HG03442 (cell line): ENCODE data around the gene PNLIPRP2.

ENCODE experiments used
- ATAC-seq: cut with Tn5 transposase; IDR thresholded peaks from one replicate; pipeline ENCODE4 v1.9.1; 2021; ENCODE audit warnings: mild to moderate bottlenecking, moderate library complexity; ENCODE audit not compliant: unreplicated experiment

Gene PNLIPRP2

DNA sequence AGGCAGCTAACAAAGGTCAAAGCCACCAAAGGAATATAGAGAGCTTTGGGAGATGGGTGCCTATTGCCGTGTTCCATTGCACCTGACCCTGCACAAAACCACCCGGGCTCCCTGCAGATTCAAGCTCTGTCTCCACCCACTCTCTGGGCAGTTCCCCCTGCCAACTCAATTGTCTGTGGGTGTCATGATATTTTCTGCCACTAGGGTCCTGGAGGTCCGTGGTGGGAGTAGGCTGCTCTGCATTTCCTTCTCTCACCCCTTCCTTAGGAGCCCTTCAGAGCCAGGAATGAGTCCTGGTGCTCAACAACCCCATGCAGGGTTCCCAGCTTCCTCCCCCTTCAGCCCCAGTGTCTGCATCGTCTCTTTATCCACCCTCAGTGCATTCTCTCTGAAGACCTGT, 34.1 kb downstream of the PNLIPRP2 start:
- peak; percentile 50 for ATAC-seq

DNA sequence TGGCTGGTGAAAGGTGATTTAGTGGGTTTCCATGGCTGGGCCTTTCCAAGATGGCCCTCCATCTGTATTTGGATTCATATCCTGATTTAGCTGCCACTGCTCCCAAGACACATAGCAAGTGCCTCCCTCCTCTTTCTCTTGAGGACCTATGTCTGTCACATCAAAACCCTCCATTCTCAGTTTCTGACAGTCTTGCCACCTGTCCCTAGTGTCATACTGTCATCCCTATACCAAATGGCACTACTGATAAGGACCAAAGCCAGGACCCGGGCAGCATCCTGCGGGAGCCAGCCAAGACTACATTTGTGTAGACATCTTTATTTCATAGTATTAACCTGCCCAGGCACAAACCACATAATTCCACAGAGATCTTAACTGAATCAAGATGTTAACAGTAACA, 34.8 kb downstream of the PNLIPRP2 start:
- no peak for ATAC-seq

- ATAC-seq = no peak
These were observed 35.3 kb downstream of the PNLIPRP2 start for GRCh38 chr10:116656044-116656443.

DNA sequence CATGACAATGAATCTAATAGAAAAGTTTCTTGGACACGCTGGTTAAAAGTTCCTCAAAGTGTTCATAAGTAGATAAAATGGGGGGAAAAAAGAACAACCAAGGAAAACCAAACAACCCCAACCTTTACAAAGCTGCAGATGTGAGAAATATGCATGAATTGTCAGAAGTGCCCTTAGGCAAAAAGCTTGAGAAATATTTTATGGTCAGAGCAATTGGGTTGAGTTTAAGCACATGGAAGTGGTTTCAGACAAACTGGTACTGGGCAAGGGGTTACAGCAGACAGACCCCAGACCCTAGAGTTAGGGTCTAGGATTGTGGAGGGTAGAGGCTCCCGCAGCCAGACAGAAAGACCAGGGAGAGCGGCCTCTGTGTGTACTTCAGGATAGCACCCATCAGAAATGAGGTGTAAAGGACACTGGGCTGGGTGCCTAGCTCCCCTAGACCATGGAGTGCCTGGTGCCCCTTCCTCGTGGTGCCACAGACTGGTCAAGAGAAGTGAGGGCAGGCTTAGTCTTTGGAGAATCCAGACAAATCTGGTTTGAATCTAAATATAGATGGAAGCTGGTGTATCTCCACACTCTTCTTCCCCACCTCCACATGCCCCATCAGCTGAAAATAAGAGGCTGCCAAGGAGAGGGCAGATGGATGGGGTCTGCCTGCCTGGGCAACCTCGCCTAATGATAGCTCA, 37.3 kb downstream of the PNLIPRP2 start:
- no peak for ATAC-seq

- no peak for ATAC-seq
These were observed 38.4 kb downstream of the PNLIPRP2 start for GRCh38 chr10:116659049-116659670.

GRCh38 chr10:116660860-116661259, 40.1 kb downstream of the PNLIPRP2 start:
- no peak for ATAC-seq

DNA sequence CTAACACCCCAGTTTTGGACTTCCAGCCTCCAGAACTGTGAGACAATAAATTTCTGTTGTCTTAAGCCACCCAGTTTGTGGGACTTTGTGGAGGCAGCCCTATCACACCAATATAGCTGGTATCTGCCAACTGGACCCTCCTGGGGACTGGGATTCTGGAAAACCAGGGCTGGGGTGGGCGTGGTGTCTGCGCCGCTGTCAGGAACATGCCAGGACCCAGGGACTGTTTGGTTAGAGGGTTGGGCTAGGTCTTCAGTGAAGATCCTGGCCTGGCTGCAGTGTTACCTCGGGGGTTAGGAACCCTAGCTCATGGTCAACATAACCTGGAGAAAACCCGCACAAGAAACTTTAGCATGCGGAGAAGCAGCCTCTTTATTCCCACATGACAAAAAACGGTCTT, 42.6 kb downstream of the PNLIPRP2 start:
- no peak for ATAC-seq

- no peak for ATAC-seq
These were observed 43.9 kb downstream of the PNLIPRP2 start for GRCh38 chr10:116664631-116665030.

GRCh38 chr10:116665541-116666125, 44.9 kb downstream of the PNLIPRP2 start:
- no peak for ATAC-seq

DNA sequence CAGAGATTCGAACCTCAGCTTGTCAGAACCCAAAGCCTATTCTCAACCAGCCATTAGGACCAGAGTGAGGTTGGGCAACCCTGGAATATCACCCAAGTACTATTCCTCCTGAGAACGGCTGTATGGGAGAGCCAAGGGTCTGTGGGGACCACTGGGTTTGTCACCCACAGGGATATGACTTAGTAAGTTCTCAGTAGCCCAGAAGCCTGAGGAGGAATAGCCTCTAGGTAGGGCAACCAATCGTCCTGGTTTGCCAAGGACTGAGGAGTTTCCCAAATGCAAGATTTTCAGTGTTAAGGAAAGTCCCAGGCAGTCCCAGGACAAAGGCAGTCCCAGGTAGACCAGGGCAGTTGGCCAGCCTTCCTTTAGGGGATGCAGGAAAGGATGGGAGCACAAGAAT, 46.7 kb downstream of the PNLIPRP2 start:
- ATAC-seq = no peak

- ATAC-seq = no peak
These were observed 47.3 kb downstream of the PNLIPRP2 start for GRCh38 chr10:116668018-116668417.

DNA sequence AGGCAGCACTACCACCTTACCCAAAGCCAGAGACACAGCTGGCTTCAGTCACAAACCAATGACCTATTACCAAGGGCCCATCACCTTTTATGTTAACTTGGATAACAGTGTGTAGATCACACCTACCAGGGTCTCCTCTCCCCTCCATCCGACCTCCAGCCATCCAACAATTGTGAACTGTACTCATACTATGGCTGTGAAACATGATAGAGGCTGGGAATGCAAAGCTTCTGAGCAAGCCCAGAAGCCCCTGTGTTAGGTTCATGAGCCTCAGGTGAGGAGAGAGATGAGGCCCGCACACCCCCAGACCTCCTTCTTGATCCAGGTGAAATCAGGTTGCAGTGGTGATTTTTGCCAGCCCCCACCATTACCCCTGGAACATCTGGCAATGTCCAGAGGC, 47.7 kb downstream of the PNLIPRP2 start:
- no peak for ATAC-seq

GRCh38 chr10:116669080-116669479, 48.3 kb downstream of the PNLIPRP2 start:
- no peak for ATAC-seq

DNA sequence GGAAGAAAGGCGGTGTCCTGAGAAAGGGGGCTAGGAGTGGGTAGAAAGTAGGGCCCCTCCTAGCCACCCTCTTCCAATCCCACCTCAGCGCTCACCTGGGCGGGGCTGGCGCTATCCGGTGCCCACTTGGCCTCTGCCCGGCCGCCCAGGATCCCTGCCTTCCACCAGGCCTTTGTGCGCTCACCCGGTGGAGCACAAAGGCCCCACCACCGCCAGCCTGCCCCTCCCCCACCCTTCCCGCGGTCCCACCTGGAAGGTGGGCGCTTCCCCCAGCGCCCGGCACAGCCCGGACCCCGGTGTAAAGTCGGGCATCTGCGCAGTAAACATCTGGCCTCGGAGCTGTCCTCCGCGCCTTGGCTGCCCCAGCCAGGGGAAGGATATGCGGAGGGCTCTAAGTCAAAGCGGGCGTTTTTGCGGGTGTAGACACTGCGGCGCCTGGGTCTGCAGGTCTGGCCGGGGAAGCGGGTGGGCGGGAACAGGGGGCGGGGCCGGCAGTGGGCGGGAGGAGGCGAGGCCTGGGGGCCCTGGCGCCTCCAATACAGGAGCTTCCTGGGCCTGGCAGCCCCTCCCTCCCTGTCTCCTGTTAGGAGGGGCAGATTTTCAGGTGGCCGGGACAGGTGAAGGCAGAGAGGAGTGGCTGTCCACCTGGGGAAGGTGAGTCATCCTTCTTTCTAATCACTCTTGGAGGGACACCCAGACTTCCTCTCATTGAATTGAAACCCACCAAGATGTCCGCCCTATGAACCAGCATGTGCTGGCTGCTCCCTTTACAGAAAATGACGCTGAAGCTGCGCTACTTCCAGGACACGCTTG, 49.3 kb downstream of the PNLIPRP2 start:
- ATAC-seq = no peak

GRCh38 chr10:116670706-116671105, 50.0 kb downstream of the PNLIPRP2 start:
- no peak for ATAC-seq

DNA sequence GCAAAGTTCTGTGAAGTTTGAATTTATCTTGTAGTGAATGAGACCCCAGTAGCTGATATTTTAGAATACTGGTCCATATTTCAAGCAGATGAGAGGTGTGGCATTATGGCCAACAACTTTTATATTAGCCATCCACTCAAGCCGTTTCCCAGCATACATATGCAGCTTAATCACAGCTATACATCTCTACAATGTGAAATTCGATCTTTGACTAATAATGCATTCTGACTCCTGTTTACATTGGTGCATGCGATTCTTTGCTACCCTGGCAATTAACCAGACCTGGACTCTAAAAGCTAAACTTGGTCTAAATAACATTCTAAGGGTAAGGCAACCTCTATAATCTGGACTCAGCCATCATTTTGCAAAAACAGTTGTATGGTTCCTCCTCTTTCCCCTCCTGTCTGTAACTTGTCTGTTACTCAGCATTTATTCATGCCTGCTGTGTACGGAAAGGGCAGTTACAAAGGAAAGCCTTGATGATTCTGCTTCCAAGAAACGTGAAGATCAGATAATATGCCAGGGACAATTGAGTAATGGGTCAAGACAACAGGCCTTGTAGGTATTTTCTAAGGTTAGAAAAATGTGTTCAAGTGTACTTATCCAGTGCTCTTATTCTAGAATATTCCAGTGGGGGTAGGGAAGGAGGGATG, 50.6 kb downstream of the PNLIPRP2 start:
- no peak for ATAC-seq

- no peak for ATAC-seq
These were observed 52.1 kb downstream of the PNLIPRP2 start for GRCh38 chr10:116672891-116673290.

DNA sequence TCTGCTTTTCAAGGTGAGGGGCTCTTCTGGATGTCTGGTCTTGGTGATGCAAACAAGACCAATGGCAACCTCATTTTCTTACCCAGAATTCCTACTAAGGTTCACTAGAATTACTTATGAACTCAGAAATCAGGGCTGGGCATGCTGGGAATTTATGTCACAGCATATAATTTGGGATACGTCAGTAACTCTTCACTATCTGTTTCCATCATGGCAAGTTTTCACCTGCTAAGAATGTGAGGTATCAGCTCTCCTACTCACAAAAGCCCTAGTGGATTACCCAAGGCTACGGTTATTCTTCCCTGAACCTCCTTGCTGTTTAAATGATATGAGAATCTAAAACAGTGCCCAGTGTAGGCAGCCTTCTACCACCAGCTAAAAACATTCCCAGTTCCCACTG, 53.1 kb downstream of the PNLIPRP2 start:
- ATAC-seq = no peak

DNA sequence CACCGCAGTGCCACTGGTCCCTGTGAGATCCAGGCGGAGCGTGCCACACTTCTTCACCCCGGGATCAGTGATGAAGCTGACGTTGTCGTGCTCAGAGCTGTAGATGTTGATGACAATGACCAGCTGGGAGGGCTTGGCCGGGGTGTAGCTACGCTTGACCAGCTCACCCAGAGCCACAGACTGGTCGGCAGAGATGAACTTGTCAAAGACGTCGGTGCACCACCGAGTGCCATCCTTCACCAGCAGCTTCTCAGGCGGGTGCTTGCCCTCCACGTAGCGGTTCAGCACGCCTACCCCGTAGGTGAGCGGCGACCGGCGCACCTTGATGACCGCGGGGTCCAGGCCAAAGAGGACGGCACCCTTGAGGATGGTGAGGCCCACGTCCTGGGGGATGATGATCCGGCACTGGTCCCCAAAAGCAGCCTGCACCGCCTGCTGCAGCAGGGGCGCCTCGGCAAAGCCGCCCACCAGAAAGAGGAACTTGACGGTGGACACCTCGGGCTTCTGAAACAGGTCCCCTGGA, 54.2 kb downstream of the PNLIPRP2 start:
- no peak for ATAC-seq

GRCh38 chr10:116676118-116676517, 55.4 kb downstream of the PNLIPRP2 start:
- no peak for ATAC-seq

DNA sequence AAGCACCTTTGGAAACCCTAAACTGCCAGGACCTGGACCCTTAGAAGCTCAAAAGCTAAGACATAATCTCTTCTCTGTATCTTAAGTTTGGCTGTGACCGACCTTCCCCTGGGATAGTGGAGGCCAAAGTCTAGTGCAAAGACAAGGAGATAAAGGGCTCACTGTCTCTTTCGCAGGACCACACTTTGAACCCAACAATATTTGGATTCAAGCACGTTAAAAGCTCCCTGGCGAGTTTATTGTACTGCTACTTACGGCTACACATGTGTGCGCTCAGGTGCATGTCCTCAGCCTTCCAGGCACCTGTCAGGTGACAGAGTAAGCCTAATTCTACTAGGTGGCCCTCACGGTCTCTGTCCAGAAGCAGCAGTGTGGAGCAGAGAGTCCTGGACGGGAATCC, 55.9 kb downstream of the PNLIPRP2 start:
- ATAC-seq = no peak
